Trophoblast cell (in vitro differentiated cells and primary cell): ENCODE measurements around the gene TK2.

Experiments used
- DNase-seq, 2 donors: peaks; one replicate each; pipeline ENCODE4 v3.0.0-alpha.2; 2016
- H2AFZ ChIP-seq: 2 replicates; pipeline ENCODE4 v1.6.1; 2013; ENCODE audit warnings: low read length, moderate library complexity, mild to moderate bottlenecking; ENCODE audit not compliant: insufficient read depth, poor library complexity
- H2AK5ac ChIP-seq: 2 replicates; pipeline ENCODE4 v1.6.1; 2013; ENCODE audit warnings: mild to moderate bottlenecking, low read length
- H2BK120ac ChIP-seq: 2 replicates; pipeline ENCODE4 v1.6.1; 2013; ENCODE audit warnings: low read length, mild to moderate bottlenecking, moderate library complexity; ENCODE audit not compliant: insufficient read depth, poor library complexity
- H2BK12ac ChIP-seq: 2 replicates; pipeline ENCODE4 v1.6.1; 2013; ENCODE audit warnings: mild to moderate bottlenecking, low read length, moderate library complexity
- H2BK5ac ChIP-seq: 2 replicates; pipeline ENCODE4 v1.6.1; 2013; ENCODE audit warnings: low read length, low read depth, moderate library complexity, mild to moderate bottlenecking; ENCODE audit not compliant: poor library complexity
- H3K14ac ChIP-seq: 2 replicates; pipeline ENCODE4 v1.6.1; 2013; ENCODE audit warnings: mild to moderate bottlenecking, low read length
- H3K18ac ChIP-seq: 2 replicates; pipeline ENCODE4 v1.6.1; 2013; ENCODE audit warnings: mild to moderate bottlenecking, low read length
- H3K23ac ChIP-seq: 2 replicates; pipeline ENCODE4 v1.6.1; 2013; ENCODE audit warnings: low read length
- H3K27ac ChIP-seq: 2 replicates; pipeline ENCODE4 v1.5.1; 2013; ENCODE audit warnings: low read depth, mild to moderate bottlenecking, inconsistent platforms, low read length, moderate library complexity
- H3K27me3 ChIP-seq: 2 replicates; pipeline ENCODE4 v1.6.1; 2013; ENCODE audit warnings: inconsistent platforms, mild to moderate bottlenecking, low read length, moderate library complexity; ENCODE audit not compliant: insufficient read depth
- H3K36me3 ChIP-seq, 2 experiments: 1 replicate in 1 of 2; 2 replicates in 1 of 2; pipeline ENCODE4 v1.6.1; 2013; ENCODE audit warnings: low read length in 2 of 2, mild to moderate bottlenecking in 2 of 2, moderate library complexity in 1 of 2; ENCODE audit not compliant: insufficient read depth in 2 of 2, control insufficient read depth in 1 of 2
- H3K4ac ChIP-seq: 2 replicates; pipeline ENCODE4 v1.6.1; 2013; ENCODE audit warnings: low read depth, mild to moderate bottlenecking, low read length, moderate library complexity
- H3K4me1 ChIP-seq, 2 experiments: 1 replicate in 1 of 2; 2 replicates in 1 of 2; pipeline ENCODE4 v1.6.1; 2013; ENCODE audit warnings: low read length in 2 of 2, mild to moderate bottlenecking in 2 of 2, moderate library complexity in 1 of 2; ENCODE audit not compliant: insufficient read depth in 2 of 2, control insufficient read depth in 1 of 2
- H3K4me2 ChIP-seq: 2 replicates; pipeline ENCODE4 v1.6.1; 2013; ENCODE audit warnings: inconsistent platforms, mild to moderate bottlenecking, low read length, moderate library complexity
- H3K4me3 ChIP-seq: 2 replicates; pipeline ENCODE4 v1.5.1; 2013; ENCODE audit warnings: mild to moderate bottlenecking, low read depth, low read length, inconsistent platforms
- H3K79me1 ChIP-seq: one replicate; pipeline ENCODE4 v1.6.1; 2013; ENCODE audit warnings: low read length
- H3K79me2 ChIP-seq: 2 replicates; pipeline ENCODE4 v1.6.1; 2013; ENCODE audit warnings: low read length, mild to moderate bottlenecking; ENCODE audit not compliant: control insufficient read depth, insufficient read depth, poor library complexity
- H3K9ac ChIP-seq: 2 replicates; pipeline ENCODE4 v1.6.1; 2013; ENCODE audit warnings: mild to moderate bottlenecking, low read length
- H3K9me3 ChIP-seq: 2 replicates; pipeline ENCODE4 v1.6.1; 2013; ENCODE audit warnings: low read depth, mild to moderate bottlenecking, control low read depth, inconsistent platforms, low read length; ENCODE audit not compliant: insufficient read depth
- H4K12ac ChIP-seq: 2 replicates; pipeline ENCODE4 v1.6.1; 2013; ENCODE audit warnings: low read depth, mild to moderate bottlenecking, low read length, moderate library complexity
- H4K8ac ChIP-seq: 2 replicates; pipeline ENCODE4 v1.6.1; 2013; ENCODE audit warnings: low read depth, mild to moderate bottlenecking, low read length, moderate library complexity
- H4K91ac ChIP-seq: one replicate; pipeline ENCODE4 v1.6.1; 2013; ENCODE audit warnings: low read depth, mild to moderate bottlenecking, low read length, moderate library complexity
- WGBS: extraction: QIAGEN DNeasy Blood & Tissue Kit; methylation state at CpG from one replicate; pipeline ENCODE4 v1.1.7; 2013; ENCODE audit warnings: missing lambda C conversion rate; ENCODE audit not compliant: insufficient read length, insufficient coverage; ENCODE audit errors: extremely low coverage; 5-methylcytosine and 5-hydroxymethylcytosine counted together

TK2 gene

GRCh38 chr16:66484453-66485213 lies 65.3 kb downstream of the TK2 start:
- Histone ChIP-seq H2AFZ (no peak overlapping the region), H3K4ac (no peak overlapping the region), H4K12ac (no peak overlapping the region)

GRCh38 chr16:66483689-66484452 lies 66.1 kb downstream of the TK2 start:
- WGBS = no CpG with 5 or more reads among the region's 14 CpGs
- no peak overlapping the region for H4K91ac ChIP-seq
- H3K27me3 ChIP-seq = no peaks in the 10 kb centered on the region
- peaks cover 22% of the 10 kb centered on the region for H3K79me1 ChIP-seq
- DNase-seq = peak; percentile 86 to 93
- H4K12ac ChIP-seq = no peak overlapping the region
- H4K8ac ChIP-seq = no peak overlapping the region
- H3K14ac ChIP-seq = no peak overlapping the region
- H3K23ac ChIP-seq = no peak overlapping the region
- H3K4me3 ChIP-seq = no peak overlapping the region
- no peak overlapping the region for H3K4ac ChIP-seq
- peaks cover 8% of the 10 kb centered on the region for H3K79me2 ChIP-seq
- H2BK120ac ChIP-seq = no peak overlapping the region
- H3K18ac ChIP-seq = no peak overlapping the region
- no peak overlapping the region for H2BK5ac ChIP-seq
- no peaks in the 10 kb centered on the region for H3K36me3 ChIP-seq
- peak overlapping the region; percentile 23 for H2BK12ac ChIP-seq
- no peaks in the 10 kb centered on the region for H3K9me3 ChIP-seq
- peaks cover 23 to 31% of the 10 kb centered on the region in 2 experiments for H3K4me1 ChIP-seq
- no peak overlapping the region for H3K9ac ChIP-seq
- H3K4me2 ChIP-seq = no peak overlapping the region
- no peak overlapping the region for H3K27ac ChIP-seq
- no peak overlapping the region for H2AFZ ChIP-seq
- no peak overlapping the region for H2AK5ac ChIP-seq

More at GRCh38 chr16:66484453-66485213, 65.3 kb downstream of the TK2 start:
- no peak overlapping the region for H2AK5ac ChIP-seq
- no peak overlapping the region for H3K18ac ChIP-seq
- H3K14ac ChIP-seq = no peak overlapping the region
- H3K9me3 ChIP-seq = no peaks in the 10 kb centered on the region
- H2BK12ac ChIP-seq = peak overlapping the region; percentile 9
- no CpG with 5 or more reads among the region's 15 CpGs for WGBS
- no peak overlapping the region for H2BK5ac ChIP-seq
- H3K36me3 ChIP-seq = no peaks in the 10 kb centered on the region
- DNase-seq = no peak
- peaks cover 18% of the 10 kb centered on the region for H3K79me1 ChIP-seq
- no peak overlapping the region for H3K23ac ChIP-seq
- H4K91ac ChIP-seq = no peak overlapping the region
- H2BK120ac ChIP-seq = no peak overlapping the region
- no peak overlapping the region for H3K4me2 ChIP-seq
- no peaks in the 10 kb centered on the region for H3K27me3 ChIP-seq
- no peak overlapping the region for H4K8ac ChIP-seq
- peaks cover 6% of the 10 kb centered on the region for H3K79me2 ChIP-seq
- H3K9ac ChIP-seq = no peak overlapping the region
- no peak overlapping the region for H3K27ac ChIP-seq
- H3K4me3 ChIP-seq = no peak overlapping the region
- H3K4me1 ChIP-seq = peaks cover 16 to 24% of the 10 kb centered on the region in 2 experiments

DNA sequence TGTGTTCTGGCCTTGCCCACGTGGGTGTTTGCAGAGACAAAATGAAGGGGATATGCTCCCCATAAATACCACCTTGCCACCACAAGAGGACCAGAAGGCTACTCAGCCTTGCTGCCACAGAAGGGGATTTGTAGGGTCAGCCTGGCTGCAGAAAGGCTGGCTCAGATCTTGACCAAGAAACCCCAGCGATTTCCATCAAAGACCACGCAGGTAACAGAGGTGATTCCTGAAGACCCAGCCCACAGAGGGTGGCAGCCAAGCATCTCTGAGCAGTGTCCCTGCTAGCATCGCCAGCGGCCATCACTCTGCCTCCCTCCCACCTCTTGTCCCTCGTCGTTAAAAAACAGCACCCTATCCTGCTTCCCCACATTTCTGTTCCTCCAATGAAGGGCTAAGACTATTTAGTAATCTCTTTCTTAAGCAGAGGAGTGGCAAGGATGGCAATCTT lies 68.0 kb downstream of the TK2 start:
- no peak overlapping the region for H4K12ac ChIP-seq
- no peak overlapping the region for H3K9ac ChIP-seq
- H3K79me1 ChIP-seq = peaks cover 35% of the 10 kb centered on the region
- H3K9me3 ChIP-seq = no peaks in the 10 kb centered on the region
- H3K36me3 ChIP-seq = no peaks in the 10 kb centered on the region
- H3K23ac ChIP-seq = no peak overlapping the region
- WGBS = no CpG with 5 or more reads among the region's 7 CpGs
- H3K4me2 ChIP-seq = no peak overlapping the region
- peaks cover 8% of the 10 kb centered on the region for H3K79me2 ChIP-seq
- peak overlapping the region; percentile 53 for H2BK12ac ChIP-seq
- no peak overlapping the region for H3K18ac ChIP-seq
- no peak overlapping the region for H3K14ac ChIP-seq
- H3K27me3 ChIP-seq = no peaks in the 10 kb centered on the region
- H2AFZ ChIP-seq = no peak overlapping the region
- H2AK5ac ChIP-seq = no peak overlapping the region
- no peak for DNase-seq
- H4K8ac ChIP-seq = no peak overlapping the region
- H3K4me3 ChIP-seq = no peak overlapping the region
- H4K91ac ChIP-seq = peak overlapping the region; percentile 68
- H3K4ac ChIP-seq = no peak overlapping the region
- no peak overlapping the region for H3K27ac ChIP-seq
- H3K4me1 ChIP-seq = peaks cover 33 to 46% of the 10 kb centered on the region in 2 experiments
- no peak overlapping the region for H2BK5ac ChIP-seq
- H2BK120ac ChIP-seq = peak overlapping the region; percentile 54

GRCh38 chr16:66481081-66481942 lies 68.6 kb downstream of the TK2 start:
- Histone ChIP-seq H3K36me3 (no peaks in the 10 kb centered on the region), H2BK12ac (peak overlapping the region; percentile 53), H2BK5ac (peak overlapping the region; percentile 29), H4K8ac (peak overlapping the region; percentile 12), H3K4me3 (no peak overlapping the region), H3K27ac (no peak overlapping the region), H3K27me3 (no peaks in the 10 kb centered on the region), H3K4me1 (peaks cover 33 to 42% of the 10 kb centered on the region in 2 experiments), H3K9ac (no peak overlapping the region), H3K79me2 (peaks cover 8% of the 10 kb centered on the region), H3K9me3 (no peaks in the 10 kb centered on the region), H4K12ac (no peak overlapping the region), H2BK120ac (peak overlapping the region; percentile 54), H3K79me1 (peaks cover 36% of the 10 kb centered on the region), H3K14ac (peak overlapping the region; percentile 37), H3K18ac (no peak overlapping the region), H3K4me2 (no peak overlapping the region), H2AFZ (no peak overlapping the region), H4K91ac (peak overlapping the region; percentile 68), H3K4ac (peak overlapping the region; percentile 3), H2AK5ac (peak overlapping the region; percentile 25), H3K23ac (no peak overlapping the region)
- no CpG with 5 or more reads among the region's 25 CpGs for WGBS
- no peak for DNase-seq
